H1 (cell line): ENCODE data around the gene ALK.

Experiments
- CREB1 ChIP-seq: IDR thresholded peaks from 2 replicates; pipeline ENCODE4 v1.6.1; 2012; ENCODE audit warnings: inconsistent platforms
- CTCF ChIP-seq, 3 experiments: IDR thresholded peaks; 1 replicate in 2 of 3; 2 replicates in 1 of 3; pipeline versions ENCODE4 v1.5.1 to v1.6.1; 2011; ENCODE audit warnings: low read length in 3 of 3, mild to moderate bottlenecking in 3 of 3, inconsistent platforms in 2 of 3, low read depth in 1 of 3, moderate library complexity in 1 of 3; ENCODE audit not compliant: insufficient read depth in 1 of 3; ENCODE audit errors: control extremely low read depth in 1 of 3
- EZH2 ChIP-seq: fragments of 200-600 bp; sonication (generic); IDR thresholded peaks from 2 replicates; pipeline ENCODE4 v1.7.1; 2012; ENCODE audit warnings: low read depth, mild to moderate bottlenecking, moderate library complexity, low read length, inconsistent platforms; ENCODE audit not compliant: severe bottlenecking
- HDAC2 ChIP-seq, 2 experiments: fragments of 300-600 bp in 1 of 2; sonication (generic) in 1 of 2; IDR thresholded peaks; 2 replicates each; pipeline ENCODE4 v1.6.1; 2011 to 2012; ENCODE audit warnings: low read depth in 2 of 2, low read length in 2 of 2, mild to moderate bottlenecking in 2 of 2, moderate library complexity in 2 of 2, borderline replicate concordance in 1 of 2, inconsistent platforms in 1 of 2
- SP1 ChIP-seq: IDR thresholded peaks from 2 replicates; pipeline ENCODE4 v1.6.1; 2011; ENCODE audit warnings: low read depth, low read length

DNA sequence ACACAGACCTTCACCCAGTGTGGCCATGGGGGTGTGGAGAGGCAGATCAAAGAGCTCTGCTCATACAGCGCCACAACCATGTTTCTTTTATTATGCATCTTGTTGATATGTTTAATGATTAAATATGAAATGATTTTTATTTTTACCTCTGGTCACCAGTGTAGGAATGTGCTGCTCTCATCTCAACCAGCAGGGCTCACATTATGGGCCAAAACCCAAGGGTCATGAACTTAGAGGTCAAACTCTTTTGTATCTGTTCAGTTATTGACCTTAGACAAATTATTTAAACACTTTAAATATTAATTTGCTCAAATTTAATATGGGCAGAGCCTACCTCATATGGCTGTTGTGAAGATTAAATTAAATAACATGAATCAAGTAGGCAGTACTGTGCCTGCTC is 386.2 kb downstream of the ALK start:
- TF ChIP-seq CTCF (IDR thresholded peaks at IDR 0.05; ENCODE audit: control extremely low read depth in 1 of 3, insufficient read depth in 1 of 3, low read depth in 1 of 3, low read length in 3 of 3) (no peak), CREB1 (no peak), HDAC2 (IDR thresholded peaks at IDR 0.05; ENCODE audit: borderline replicate concordance in 1 of 2, low read depth in 2 of 2, low read length in 2 of 2) (no peak), SP1 (no peak), EZH2 (no peak)
